CD4-positive, alpha-beta T cell treated with Interleukin-2 at 100 ng/mL for 4 hours (primary cell): Measurements from ENCODE around the gene CYP2S1.
"Not testable (repeated sequence)": the region's sequence is repeated elsewhere in the genome, so short reads cannot be mapped to it uniquely, and the experiment has no call there.

ENCODE experiments used
- DNase-seq: peaks from one replicate; pipeline ENCODE4 v3.0.0-alpha.2; 2020; ENCODE audit warnings: low spot score

The CYP2S1 gene

DNA sequence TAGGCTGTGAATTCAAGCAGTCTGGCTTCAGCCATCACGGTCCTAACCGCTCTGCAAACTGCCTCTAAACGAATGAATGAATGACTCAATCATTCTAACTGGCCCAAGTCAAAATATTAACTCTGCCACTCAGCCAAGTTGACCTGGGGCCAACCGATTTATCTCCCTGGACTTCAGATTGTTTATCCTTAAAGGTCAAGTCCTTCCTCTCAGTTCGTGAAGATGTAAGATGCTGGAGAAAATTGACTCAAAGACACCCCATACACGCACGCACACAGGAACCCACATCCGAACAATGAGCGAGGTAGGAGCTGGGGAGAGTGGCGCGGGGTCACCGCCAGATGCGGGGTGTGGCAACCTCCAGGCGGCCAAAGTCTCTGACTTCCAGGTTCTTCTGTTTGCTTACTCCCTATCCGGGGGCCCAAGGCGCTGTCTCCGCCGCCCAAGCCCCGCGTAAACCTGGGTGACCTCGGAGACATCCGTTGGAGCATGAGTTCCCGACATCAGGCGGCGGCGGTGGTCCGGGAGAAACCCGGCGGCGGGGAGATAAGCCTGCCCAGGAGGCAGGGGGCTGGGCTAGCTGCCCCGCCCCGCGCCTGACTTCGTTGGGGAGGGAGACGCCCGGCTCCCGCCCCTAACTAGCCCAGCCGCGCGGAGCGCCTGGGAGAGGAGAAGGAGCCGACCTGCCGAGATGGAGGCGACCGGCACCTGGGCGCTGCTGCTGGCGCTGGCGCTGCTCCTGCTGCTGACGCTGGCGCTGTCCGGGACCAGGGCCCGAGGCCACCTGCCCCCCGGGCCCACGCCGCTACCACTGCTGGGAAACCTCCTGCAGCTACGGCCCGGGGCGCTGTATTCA is at the start of gene CYP2S1:
TSS of gene CYP2S1 (plus strand) at position 646 of the 856 bp plus-strand sequence. CDS start at position 692, 46 bp downstream.
- no peak for DNase-seq

GRCh38 chr19:41144403-41144802 is 48.6 kb upstream of the CYP2S1 start:
- DNase-seq = peak; percentile 93

DNA sequence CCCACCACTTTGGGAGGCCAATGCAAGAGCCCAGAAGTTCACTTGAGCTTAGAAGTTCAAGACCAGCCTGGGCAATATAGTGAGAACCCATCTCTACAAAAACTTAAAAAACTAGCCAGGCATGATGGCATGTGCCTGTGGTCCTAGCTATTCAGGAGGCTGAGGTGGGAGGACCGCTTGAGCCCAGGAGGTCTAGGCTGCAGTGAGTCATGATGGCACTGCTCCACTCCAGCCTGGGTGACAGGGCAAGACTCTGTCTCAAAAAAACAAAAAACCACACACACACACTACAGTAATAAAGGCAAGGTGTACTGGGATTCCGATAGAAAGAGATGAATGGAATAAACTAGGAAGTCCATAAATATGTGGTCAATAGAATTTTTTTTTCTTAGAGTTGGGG is 43.2 kb upstream of the CYP2S1 start:
- DNase-seq = no peak

DNA sequence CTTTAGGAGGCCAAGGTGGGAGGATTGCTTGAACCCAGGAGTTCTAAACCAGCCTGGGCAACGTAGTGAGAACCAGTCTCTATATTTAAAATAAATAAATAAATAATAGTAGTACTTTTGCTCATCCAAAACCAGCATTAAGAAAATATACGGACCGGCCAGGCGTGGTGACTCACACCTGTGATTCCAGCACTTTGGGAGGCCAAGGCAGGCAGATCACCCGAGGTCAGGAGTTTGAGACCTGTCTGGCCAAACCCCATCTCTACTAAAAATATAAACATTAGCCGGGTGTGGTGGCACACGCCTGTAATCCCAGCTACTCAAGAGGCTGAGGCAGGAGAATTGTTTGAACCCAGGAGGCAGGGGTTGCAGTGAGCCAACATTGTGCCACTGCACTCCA is 42.0 kb upstream of the CYP2S1 start:
- DNase-seq = not testable (repeated sequence)

GRCh38 chr19:41154060-41154459 is 39.0 kb upstream of the CYP2S1 start:
- no peak for DNase-seq

GRCh38 chr19:41156207-41156606 is 36.8 kb upstream of the CYP2S1 start:
- no peak for DNase-seq

- DNase-seq = no peak
Observed at GRCh38 chr19:41159881-41160280, 33.1 kb upstream of the CYP2S1 start.

DNA sequence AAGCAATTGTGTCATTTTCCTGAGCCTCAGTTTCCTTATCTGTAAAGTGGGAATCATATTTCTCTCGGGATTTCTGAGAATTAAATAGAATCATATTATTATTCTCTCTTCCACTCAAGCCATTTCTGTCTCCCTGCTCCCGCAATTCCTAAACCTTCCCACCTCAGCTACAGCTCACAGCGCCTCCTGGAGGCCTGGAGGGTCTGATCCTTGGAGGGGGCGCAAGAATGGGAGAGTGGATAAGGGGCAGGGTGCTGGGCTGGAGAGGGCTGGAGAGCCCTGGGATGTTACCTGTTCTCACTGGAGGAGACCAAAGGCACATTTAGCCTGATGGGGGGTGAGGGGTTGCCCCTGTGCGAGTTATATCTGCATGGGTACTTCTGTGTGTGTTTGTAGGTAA is 31.1 kb upstream of the CYP2S1 start:
- DNase-seq = no peak

DNA sequence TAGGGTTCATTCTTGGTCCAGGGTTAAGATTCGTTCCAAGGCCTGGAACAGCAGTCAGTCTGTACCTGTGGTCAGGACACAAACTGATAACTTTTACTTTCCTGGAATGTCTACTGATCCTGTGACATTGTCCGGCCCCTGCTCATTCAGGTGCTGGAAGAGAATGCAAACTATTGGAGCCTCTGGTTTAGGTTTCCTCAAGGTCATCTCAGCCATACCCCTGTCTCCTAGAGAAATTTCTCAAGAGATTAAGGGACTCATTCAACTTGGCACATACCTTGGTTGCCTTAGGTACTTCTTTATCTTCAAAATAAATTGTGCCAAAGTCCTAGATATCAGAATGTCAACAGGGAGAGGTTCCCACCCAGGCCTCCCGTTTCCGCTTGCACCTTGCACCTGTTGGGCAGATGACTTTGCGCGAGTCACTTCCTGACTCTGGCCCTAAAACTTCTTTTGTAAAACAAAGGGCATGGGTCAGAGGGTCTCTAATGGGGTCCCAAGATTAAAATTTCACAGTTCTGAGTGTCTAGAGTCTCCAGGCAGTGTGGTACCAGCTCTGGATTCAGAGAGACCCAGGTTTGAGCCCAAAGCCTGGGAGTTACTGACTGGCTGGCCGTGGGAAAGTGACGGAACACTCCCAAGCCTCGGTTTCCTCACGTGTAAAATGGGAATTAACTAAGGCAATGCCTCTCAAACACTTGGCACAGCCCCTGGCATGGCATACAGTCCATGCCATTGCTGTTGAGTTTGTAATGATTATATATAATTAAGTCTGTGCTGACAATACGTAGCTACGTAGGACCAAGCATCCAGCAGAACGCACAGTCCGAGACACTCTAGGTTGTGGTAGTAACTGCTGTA is 25.8 kb upstream of the CYP2S1 start:
- no peak for DNase-seq

- no peak for DNase-seq
Observed at GRCh38 chr19:41172297-41173164, 20.5 kb upstream of the CYP2S1 start.

GRCh38 chr19:41174297-41174928 is 18.6 kb upstream of the CYP2S1 start:
- DNase-seq = no peak

DNA sequence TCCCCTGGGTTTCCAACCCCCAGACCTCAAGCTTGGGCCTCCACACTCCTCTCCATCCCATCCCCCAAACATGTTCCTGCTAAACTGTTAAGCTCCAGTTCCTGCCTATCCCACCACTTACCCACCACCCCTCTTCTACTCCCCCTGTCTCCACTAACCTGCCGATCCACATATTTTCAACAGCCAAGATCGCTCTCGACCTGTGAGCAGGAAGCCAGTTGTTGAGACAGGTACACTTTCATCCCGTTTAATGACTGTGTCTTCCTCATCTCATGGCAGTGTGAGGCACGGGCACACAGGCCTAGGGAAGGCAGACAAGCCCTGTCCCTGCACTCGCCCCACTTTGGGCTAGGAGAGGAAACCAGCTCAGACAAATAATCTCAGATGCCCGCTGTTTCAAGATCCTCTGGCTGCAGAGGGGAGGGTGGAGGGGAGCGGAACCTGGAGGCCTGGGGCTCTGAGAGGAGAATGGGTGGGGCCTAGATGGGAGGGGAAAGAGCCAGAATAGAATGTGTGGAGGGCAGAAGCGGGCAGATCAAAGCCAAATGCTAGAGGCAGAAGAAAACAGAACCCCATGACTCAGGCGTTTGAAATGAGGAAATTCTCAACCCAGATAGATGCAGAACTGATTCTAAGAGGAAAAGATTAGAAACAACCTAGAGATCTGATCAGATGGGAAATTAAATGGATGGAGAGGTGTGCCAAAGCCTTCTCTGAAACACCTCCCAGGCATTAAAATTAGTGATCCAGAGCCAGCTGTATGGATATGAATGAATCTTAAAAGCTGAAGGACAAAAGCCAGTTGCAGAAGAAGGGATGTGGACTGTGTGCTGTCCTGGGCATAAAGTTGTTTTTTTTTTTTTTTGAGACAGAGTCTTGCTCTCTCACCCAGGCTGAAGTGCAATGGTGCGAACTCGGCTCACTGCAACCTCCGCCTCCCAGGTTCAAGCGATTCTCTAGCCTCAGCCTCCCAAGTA is 16.9 kb upstream of the CYP2S1 start:
- peak; percentile 55 for DNase-seq

GRCh38 chr19:41180173-41180572 is 12.8 kb upstream of the CYP2S1 start:
- DNase-seq = not testable (repeated sequence)

- no peak for DNase-seq
Observed at GRCh38 chr19:41186971-41187883, 5.8 kb upstream of the CYP2S1 start.

DNA sequence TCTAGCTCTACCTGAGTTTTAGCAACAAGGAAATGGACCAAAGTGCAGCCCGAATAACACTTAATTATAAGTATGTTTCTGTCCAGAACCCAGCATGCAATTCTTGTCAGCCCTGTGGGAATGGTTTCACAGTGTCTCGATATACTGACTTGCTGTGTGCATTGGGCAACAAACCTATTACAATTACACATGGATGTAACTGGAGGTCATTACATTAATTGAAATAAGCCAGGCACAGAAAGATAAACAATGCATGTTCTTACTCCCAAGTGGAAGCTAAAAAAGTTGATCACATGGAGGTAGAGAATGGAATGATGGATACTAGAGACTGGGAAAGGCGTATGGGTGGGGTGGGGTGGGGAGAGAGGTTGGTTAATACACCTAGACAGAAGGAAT is 5.1 kb upstream of the CYP2S1 start:
- DNase-seq = no peak

GRCh38 chr19:41189425-41190065 is 3.5 kb upstream of the CYP2S1 start:
- DNase-seq = no peak

DNA sequence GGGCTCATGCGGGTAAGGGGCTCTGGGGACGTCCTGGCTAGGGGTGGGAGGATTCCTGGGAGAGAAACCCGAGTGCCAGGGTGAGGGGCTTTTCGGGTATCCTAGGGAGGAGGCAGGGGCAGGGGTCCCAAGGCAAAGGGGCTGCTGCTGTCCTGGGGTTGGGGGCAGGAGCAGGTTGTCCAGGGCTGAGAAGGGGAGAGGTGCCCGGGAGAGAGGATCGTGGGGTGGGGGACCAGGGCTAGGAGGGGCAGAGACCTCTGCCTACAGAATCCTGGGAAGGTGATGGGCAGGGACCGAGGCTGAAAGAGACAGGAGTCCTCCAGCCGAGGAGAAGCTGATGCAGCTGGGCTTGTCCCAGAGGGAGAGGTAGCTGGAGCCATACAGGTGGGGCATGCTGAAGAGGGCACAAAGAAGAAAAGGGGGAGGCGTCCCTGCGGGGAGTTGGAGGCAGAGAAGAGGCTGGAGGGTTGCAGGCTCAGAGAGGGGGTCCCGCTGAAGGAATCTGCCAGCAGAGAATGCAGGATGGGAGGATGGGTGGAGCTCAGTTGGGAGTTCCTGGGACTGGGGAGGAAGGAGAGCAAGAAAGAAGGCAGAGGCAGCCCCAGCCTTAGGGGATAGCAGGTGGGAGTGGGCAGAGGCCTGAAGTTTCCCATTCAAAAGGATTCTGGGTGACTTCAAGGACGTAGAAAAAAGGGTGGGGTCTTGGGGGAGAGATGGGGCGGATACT is 574 bp downstream of the CYP2S1 start:
- DNase-seq = no peak

DNA sequence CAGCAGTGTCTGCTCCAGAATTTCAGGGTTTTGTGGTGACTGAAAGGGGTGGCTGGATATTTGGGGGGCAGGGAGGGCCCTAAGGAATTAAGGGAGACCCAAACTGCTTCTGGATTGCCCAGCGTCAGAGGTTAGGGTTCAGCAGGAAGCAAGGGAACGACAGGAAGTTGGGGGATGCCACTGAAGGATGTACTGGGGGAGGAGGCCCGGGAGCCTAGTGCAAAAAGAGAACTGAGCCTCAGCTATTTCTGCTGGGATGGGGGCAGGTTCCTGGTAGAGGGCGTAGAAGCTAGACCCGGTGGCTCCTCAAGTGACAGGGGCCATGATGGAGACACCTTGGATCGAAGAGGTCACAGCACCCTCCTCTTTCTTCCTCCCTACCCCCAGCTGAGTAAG is 1.1 kb downstream of the CYP2S1 start:
- DNase-seq = no peak
